Sigmoid colon (tissue), 7 donors: ENCODE data around the gene NDUFS2. TPM values are rescaled to one million over a fixed set of nuclear protein-coding genes. Genes with fewer than 3 reads are reported as not detected.

ENCODE experiments used
- DNase-seq: peaks from one replicate; pipeline ENCODE4 v3.0.0-alpha.2; 2019
- H3K27ac ChIP-seq, 4 donors: fragments of 200-600 bp; sonication (generic); one replicate each; pipeline ENCODE4 v1.5.1; 2016 to 2019; ENCODE audit warnings: mild to moderate bottlenecking in 1 of 4
- H3K27me3 ChIP-seq, 3 donors: fragments of 200-600 bp; sonication (generic); one replicate each; pipeline ENCODE4 v1.5.1; 2019; ENCODE audit warnings: mild to moderate bottlenecking in 1 of 3
- H3K36me3 ChIP-seq, 4 donors: fragments of 200-600 bp; sonication (generic); one replicate each; pipeline ENCODE4 v1.5.1; 2016 to 2019
- H3K4me1 ChIP-seq, 4 donors: fragments of 200-600 bp; sonication (generic); one replicate each; pipeline ENCODE4 v1.5.1; 2017 to 2019
- H3K4me3 ChIP-seq, 4 donors: fragments of 200-600 bp; sonication (generic); one replicate each; pipeline ENCODE4 v1.5.1; 2017 to 2019; ENCODE audit warnings: mild to moderate bottlenecking in 2 of 4, moderate library complexity in 1 of 4
- H3K9me3 ChIP-seq, 4 donors: fragments of 200-600 bp in 3 of 4; sonication (generic) in 3 of 4; one replicate each; pipeline versions ENCODE4 v1.5.1 to v1.6.1; 2013 to 2019
- CTCF ChIP-seq, 4 experiments: fragments of 450-650 bp in 3 of 4; fragments of 200-600 bp in 1 of 4; IDR thresholded peaks; one replicate each; pipeline ENCODE4 v1.5.1; 2016 to 2019; ENCODE audit warnings: antibody characterized with exemption in 4 of 4, mild to moderate bottlenecking in 3 of 4, moderate library complexity in 2 of 4
- EP300 ChIP-seq, 4 donors: sonication (generic); formaldehyde crosslinking; IDR thresholded peaks; one replicate each; pipeline ENCODE4 v1.6.1; 2017; ENCODE audit warnings: antibody characterized with exemption in 4 of 4
- POLR2A ChIP-seq, 2 donors: fragments of 450-650 bp; IDR thresholded peaks; one replicate each; pipeline ENCODE4 v1.6.1; 2016; ENCODE audit warnings: antibody characterized with exemption in 2 of 2, mild to moderate bottlenecking in 2 of 2, moderate library complexity in 2 of 2
- POLR2AphosphoS5 ChIP-seq, 4 donors: sonication (generic); formaldehyde crosslinking; IDR thresholded peaks; one replicate each; pipeline ENCODE4 v1.6.1; 2017; ENCODE audit warnings: antibody characterized with exemption in 4 of 4
- WGBS, 2 donors: extraction: QIAGEN DNeasy Blood & Tissue Kit; methylation state at CpG; one replicate each; pipeline ENCODE4 v1.1.7; 2013; 5-methylcytosine and 5-hydroxymethylcytosine counted together
- intact Hi-C: fragments of 100-400 bp; cut with DNase I; formaldehyde crosslinking; loops from one replicate; pipeline ENCODE4 v1.15.1; 2023
- polyA plus RNA-seq, 3 donors: library from polyadenylated mRNA; stranded (reverse); fragments of 200-250 nt; gene quantifications; one replicate each; pipeline ENCODE4 v1.2.3, GENCODE V29; 2013
- total RNA-seq, 4 donors: library from RNA; depleted of rRNA; stranded (reverse); fragments of >200 nt; gene quantifications; one replicate each; pipeline ENCODE4 v1.1.0, GENCODE V29; 2016
- donor health status: healthy with polysubstance abuse.
- donor health status: Bipolar disorder and iron deficiency.
- donor health status: healthy.

The NDUFS2 gene
- total and polyA plus RNA-seq, 7 donors, result 79.6 to 194 (median 113) TPM

- H3K27ac ChIP-seq, result no peak overlapping the region
These were observed 40.5 kb upstream of the NDUFS2 start for GRCh38 chr1:161161652-161162051.

GRCh38 chr1:161162052-161162451, 40.1 kb upstream of the NDUFS2 start:
- peaks cover 0 to 54% (median 9%) of the 10 kb centered on the region in 4 donors for H3K36me3 ChIP-seq
- no peak overlapping the region for H3K4me3 ChIP-seq
- WGBS, 2 donors, result 83 to 84% methylated on average over 7 of the region's 7 CpGs
- TF ChIP-seq POLR2AphosphoS5 (IDR thresholded peaks at IDR 0.05), result no peak
- TF ChIP-seq EP300 (IDR thresholded peaks at IDR 0.05), result no peak
- no peak for TF ChIP-seq POLR2A (IDR thresholded peaks at IDR 0.05)
- TF ChIP-seq CTCF (IDR thresholded peaks at IDR 0.05), result no peak
- intact Hi-C loops, result no loop called here
- peaks cover 0 to 47% (median 41%) of the 10 kb centered on the region in 4 donors for H3K4me1 ChIP-seq
- no peak for DNase-seq
- H3K27me3 ChIP-seq, result no peaks in the 10 kb centered on the region
- H3K9me3 ChIP-seq, result no peaks in the 10 kb centered on the region
- no peak overlapping the region for H3K27ac ChIP-seq

More at GRCh38 chr1:161161652-161162051, 40.5 kb upstream of the NDUFS2 start:
- no peak for DNase-seq
- TF ChIP-seq CTCF (IDR thresholded peaks at IDR 0.05) (no peak), POLR2A (IDR thresholded peaks at IDR 0.05) (no peak), EP300 (IDR thresholded peaks at IDR 0.05) (no peak), POLR2AphosphoS5 (IDR thresholded peaks at IDR 0.05) (no peak)
- WGBS, 2 donors, result 88 to 92% methylated on average over 5 of the region's 5 CpGs
- intact Hi-C loops, result no loop called here
- Histone ChIP-seq H3K27me3 (no peaks in the 10 kb centered on the region), H3K4me1 (peaks cover 0 to 43% (median 37%) of the 10 kb centered on the region in 4 donors), H3K36me3 (peaks cover 0 to 57% (median 9%) of the 10 kb centered on the region in 4 donors), H3K9me3 (no peaks in the 10 kb centered on the region), H3K4me3 (no peak overlapping the region)

GRCh38 chr1:161162806-161163205, 39.4 kb upstream of the NDUFS2 start:
- intact Hi-C loops, result no loop called here
- Histone ChIP-seq H3K4me3 (no peak overlapping the region), H3K27ac (no peak overlapping the region), H3K36me3 (peaks cover 0 to 46% (median 9%) of the 10 kb centered on the region in 4 donors), H3K27me3 (no peaks in the 10 kb centered on the region), H3K9me3 (no peaks in the 10 kb centered on the region), H3K4me1 (peaks cover 0 to 54% (median 48%) of the 10 kb centered on the region in 4 donors)
- peak; percentile 59 for DNase-seq
- TF ChIP-seq CTCF (IDR thresholded peaks at IDR 0.05), result no peak
- TF ChIP-seq POLR2AphosphoS5 (IDR thresholded peaks at IDR 0.05), result no peak
- TF ChIP-seq POLR2A (IDR thresholded peaks at IDR 0.05), result no peak
- WGBS, 2 donors, result 94 to 95% methylated on average over 10 of the region's 10 CpGs

- TF ChIP-seq EP300 (IDR thresholded peaks at IDR 0.05) (no peak), CTCF (IDR thresholded peaks at IDR 0.05) (no peak), POLR2A (IDR thresholded peaks at IDR 0.05) (no peak)
- intact Hi-C loops, result no loop called here
- Histone ChIP-seq H3K4me3 (no peak overlapping the region), H3K27ac (no peak overlapping the region), H3K36me3 (peaks cover 0 to 43% (median 9%) of the 10 kb centered on the region in 4 donors), H3K4me1 (peaks cover 0 to 57% (median 48%) of the 10 kb centered on the region in 4 donors), H3K27me3 (no peaks in the 10 kb centered on the region), H3K9me3 (no peaks in the 10 kb centered on the region)
- 93 to 94% methylated on average over 5 of the region's 5 CpGs for WGBS, 2 donors
- DNase-seq, result no peak
These were observed 38.4 kb upstream of the NDUFS2 start for GRCh38 chr1:161163793-161164192.
